ENCODE measurements around the gene LDB1. TPM values are rescaled to one million over a fixed set of nuclear protein-coding genes. Genes with fewer than 3 reads are reported as not detected.

LDB1 gene
- total RNA-seq, 1 experiment from 2014 or later, result 100 TPM

GRCh38 chr10:102072673-102073527 lies 47.3 kb downstream of the LDB1 start:
- Mint-ChIP-seq H3K4me1 (no peaks in the 10 kb centered on the region), H3K36me3 (no peaks in the 10 kb centered on the region), H3K4me3 (no peak overlapping the region), H3K9me3 (no peaks in the 10 kb centered on the region), H3K27me3 (ENCODE audit: low read depth) (peaks cover 3% of the 10 kb centered on the region), H3K27ac (no peak overlapping the region)
- ChIA-PET CTCF (interaction anchor here (0.5 to 9.0 kb wide), 47 partner anchors 8 to 1958 kb away, joined by 3 to 134 read pairs (median 4); partner anchors contain the start of genes ARMH3, DPCD, KCNIP2 and NPM3), POLR2A (no interaction called here)
- TF ChIP-seq CTCF (IDR thresholded peaks at IDR 0.05) (peak; percentile 94), ARID4B (CRISPR knock-in tag; IDR thresholded peaks at IDR 0.05; ENCODE audit: borderline replicate concordance) (no peak), ZNF512 (CRISPR knock-in tag; IDR thresholded peaks at IDR 0.05; ENCODE audit: borderline replicate concordance) (no peak)
- DNase-seq (ENCODE audit: low spot score), result peak; percentile 85
- ATAC-seq, result peak; percentile 95

- Mint-ChIP-seq H3K4me1 (peaks cover 14% of the 10 kb centered on the region), H3K36me3 (no peaks in the 10 kb centered on the region), H3K4me3 (no peak overlapping the region), H3K27ac (peak overlapping the region; percentile 7; the same call in 1 of the 2 replicates), H3K9me3 (no peaks in the 10 kb centered on the region), H3K27me3 (ENCODE audit: low read depth) (peaks cover 7% of the 10 kb centered on the region)
- no peak for ATAC-seq
- no peak for TF ChIP-seq GTF2I (CRISPR knock-in tag; conservative IDR thresholded peaks at IDR 0.05)
- TF ChIP-seq E2F5 (CRISPR knock-in tag; IDR thresholded peaks at IDR 0.05), result no peak
- no peak for TF ChIP-seq NR3C1 (CRISPR knock-in tag; conservative IDR thresholded peaks at IDR 0.05; ENCODE audit: low read depth)
- no peak for TF ChIP-seq KAT7 (CRISPR knock-in tag; IDR thresholded peaks at IDR 0.05; ENCODE audit: borderline replicate concordance)
- TF ChIP-seq ZBTB21 (CRISPR knock-in tag; IDR thresholded peaks at IDR 0.05; ENCODE audit: borderline replicate concordance), result no peak
- no peak for TF ChIP-seq RELA (CRISPR knock-in tag; IDR thresholded peaks at IDR 0.05; ENCODE audit: borderline replicate concordance)
- TF ChIP-seq GABPB1 (CRISPR knock-in tag; IDR thresholded peaks at IDR 0.05), result no peak
- TF ChIP-seq NR1H2 (CRISPR knock-in tag; IDR thresholded peaks at IDR 0.05), result no peak
- no peak for TF ChIP-seq HMGA2 (CRISPR knock-in tag; IDR thresholded peaks at IDR 0.05)
- TF ChIP-seq CREB1 (CRISPR knock-in tag; IDR thresholded peaks at IDR 0.05), result no peak
- no peak for TF ChIP-seq JAZF1 (CRISPR knock-in tag; IDR thresholded peaks at IDR 0.05)
- TF ChIP-seq PREB (CRISPR knock-in tag; IDR thresholded peaks at IDR 0.05; ENCODE audit: borderline replicate concordance), result no peak
- TF ChIP-seq ZNF232 (CRISPR knock-in tag; IDR thresholded peaks at IDR 0.05), result no peak
- TF ChIP-seq ZNF671 (CRISPR knock-in tag; IDR thresholded peaks at IDR 0.05), result no peak
- no peak for TF ChIP-seq FOXK1 (CRISPR knock-in tag; IDR thresholded peaks at IDR 0.05)
- TF ChIP-seq IRF2 (CRISPR knock-in tag; IDR thresholded peaks at IDR 0.05; ENCODE audit: borderline replicate concordance, low read depth), result no peak
- TF ChIP-seq AR (CRISPR knock-in tag; IDR thresholded peaks at IDR 0.05), result no peak
- CTCF ChIA-PET, result interaction anchor here (1.0 to 9.0 kb wide), 4 partner anchors 59 to 467 kb away, joined by 3 to 134 read pairs (median 11); partner anchors contain the start of gene KCNIP2
- DNase-seq (ENCODE audit: low spot score), result no peak
- POLR2A ChIA-PET, result interaction anchor here (0.5 kb wide), 1 partner anchor 153 kb away, joined by 4 read pairs; no protein-coding TSS in a partner anchor
Measured at GRCh38 chr10:102069071-102069470, 51.1 kb downstream of the LDB1 start.

All from WTC11 (cell line).